SH-SY5Y (cell line): Measurements from ENCODE around the gene MPG.

Experiments used
- GATA2 ChIP-seq: IDR thresholded peaks from 2 replicates; pipeline ENCODE4 v1.6.1; 2011; ENCODE audit warnings: mild to moderate bottlenecking, low read depth, low read length
- GATA3 ChIP-seq: IDR thresholded peaks from 2 replicates; pipeline ENCODE4 v1.6.1; 2011; ENCODE audit warnings: low read depth, mild to moderate bottlenecking, low read length, moderate library complexity

DNA sequence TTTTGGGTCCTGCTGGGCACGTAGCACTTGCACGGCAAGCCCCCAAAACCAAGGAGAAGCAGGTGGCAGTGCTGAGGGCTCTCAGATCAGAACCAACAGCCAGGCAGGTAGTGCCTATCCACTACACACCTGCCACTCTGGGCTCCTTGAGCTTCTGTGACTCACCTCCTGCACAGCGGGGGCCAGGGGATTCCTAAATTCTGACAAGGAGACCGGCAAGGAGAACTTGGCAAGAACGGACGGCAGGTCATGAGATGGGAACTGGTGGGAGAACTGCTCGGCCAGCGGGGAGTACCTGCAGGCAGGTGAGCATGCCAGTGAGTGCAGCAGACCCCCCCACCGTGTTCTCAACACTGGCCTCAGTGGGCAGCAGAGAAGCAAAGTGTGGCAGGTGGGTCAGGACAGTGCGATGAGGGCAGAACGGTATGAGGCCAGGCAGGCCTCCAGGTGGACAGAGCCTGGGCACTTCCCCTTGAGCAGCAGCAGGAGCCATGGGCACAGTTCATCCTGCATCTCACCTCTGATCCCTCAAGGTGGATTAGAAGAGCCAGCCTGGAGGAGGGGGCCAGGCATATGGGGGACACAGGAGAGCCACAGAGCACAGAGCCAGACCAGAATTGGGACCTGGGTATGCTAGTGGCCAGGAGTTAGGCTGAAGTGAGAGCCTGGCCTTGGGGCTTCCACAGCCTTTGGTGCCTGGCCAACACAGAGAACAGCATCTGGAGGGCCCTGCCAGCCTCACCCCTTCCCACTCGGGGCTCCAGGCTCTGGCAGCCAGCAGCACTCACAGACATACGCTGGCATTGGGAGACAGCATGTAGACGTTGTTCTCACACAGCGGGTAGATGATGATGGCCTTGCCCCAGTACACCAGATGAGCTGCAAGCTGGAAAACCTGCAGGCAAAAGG, 14.7 kb downstream of the MPG start:
- TF ChIP-seq GATA2 (no peak), GATA3 (no peak)
